GM19463 (cell line): ENCODE results near the gene SLC41A2.

Source experiments
- ATAC-seq: cut with Tn5 transposase; IDR thresholded peaks from one replicate; pipeline ENCODE4 v1.9.1; 2021; ENCODE audit warnings: mild to moderate bottlenecking, moderate library complexity; ENCODE audit not compliant: unreplicated experiment

SLC41A2 gene

DNA sequence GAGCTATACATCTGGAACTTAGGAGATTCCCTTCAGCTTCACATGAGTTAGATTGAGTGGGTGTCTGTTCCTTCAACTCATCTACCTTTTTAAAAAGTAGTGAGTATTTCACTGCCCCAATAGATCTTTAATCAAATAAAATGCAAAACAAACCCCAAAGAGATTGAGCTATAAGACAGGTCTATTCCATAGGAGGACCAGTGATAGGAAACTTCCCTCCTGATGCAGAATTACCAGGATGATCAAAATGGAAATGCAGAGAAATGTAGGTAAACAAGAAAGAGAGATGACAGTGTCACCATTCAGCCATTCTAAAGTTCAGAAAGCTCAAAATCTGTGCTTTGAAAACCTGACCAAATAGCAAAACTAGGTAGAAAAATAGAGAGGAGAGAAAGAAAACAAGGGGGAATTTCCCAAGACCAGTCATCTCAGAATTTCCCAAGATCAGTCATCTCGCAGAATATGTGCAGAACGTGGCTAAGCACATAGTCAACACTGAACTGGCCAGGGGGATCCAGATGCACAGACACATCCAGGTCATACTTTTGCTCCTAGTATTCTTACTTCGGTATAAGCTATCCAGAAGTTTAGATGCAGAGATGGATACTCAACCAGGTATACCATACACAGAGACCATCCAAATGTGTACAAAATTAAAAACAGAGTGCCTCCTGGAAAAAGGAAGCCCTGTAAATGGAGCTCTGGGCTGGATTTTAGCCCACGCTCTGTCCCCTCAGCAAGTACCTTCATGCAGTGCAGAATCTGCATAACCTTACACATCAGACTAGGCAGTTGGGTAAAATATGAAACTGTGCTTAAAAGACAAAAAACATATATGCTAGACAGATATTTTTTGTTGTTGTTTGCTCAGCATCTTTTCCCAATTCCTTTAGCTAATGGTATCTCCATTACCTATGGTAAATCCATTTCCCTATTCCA, 27.4 kb downstream of the SLC41A2 start:
- ATAC-seq: peak; percentile 92

DNA sequence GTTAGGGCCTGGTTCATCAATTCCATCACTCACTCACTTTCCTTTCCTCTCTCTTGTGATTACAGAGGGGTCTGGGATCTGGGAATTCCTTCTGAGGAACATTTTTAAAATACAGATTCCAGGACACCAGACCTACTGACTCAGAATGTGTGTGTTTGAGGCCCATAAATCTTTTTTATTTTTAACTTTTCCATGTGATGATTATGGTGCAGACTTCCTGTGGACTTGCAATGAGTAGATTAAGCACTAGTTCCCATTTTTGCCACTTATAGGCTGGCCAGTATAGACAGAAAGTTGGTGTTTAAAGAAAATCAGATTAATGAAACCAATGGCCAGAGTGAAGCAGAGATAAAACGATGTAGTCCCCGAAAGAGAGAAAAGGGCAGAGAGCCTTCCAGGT, 28.1 kb downstream of the SLC41A2 start:
- ATAC-seq: peak; percentile 5

DNA sequence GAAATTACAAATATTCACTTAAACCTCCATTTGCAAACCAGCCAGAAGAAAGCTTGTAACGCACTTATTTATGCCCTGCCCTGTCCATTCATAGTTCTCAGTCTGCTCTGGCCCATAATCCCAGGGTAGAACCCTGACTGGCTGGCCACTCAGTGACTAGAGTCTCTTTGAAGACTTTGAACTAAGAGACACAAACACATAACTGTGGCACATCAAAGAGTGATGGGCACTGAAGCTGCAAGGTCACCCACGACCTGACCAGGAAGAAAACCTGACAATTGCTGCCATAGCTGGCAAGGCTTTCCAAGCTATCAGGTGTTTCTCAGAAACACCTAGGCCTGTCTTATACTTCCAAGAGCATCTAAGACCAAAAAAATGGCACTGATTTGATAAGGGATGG, 28.7 kb downstream of the SLC41A2 start:
- ATAC-seq: no peak

DNA sequence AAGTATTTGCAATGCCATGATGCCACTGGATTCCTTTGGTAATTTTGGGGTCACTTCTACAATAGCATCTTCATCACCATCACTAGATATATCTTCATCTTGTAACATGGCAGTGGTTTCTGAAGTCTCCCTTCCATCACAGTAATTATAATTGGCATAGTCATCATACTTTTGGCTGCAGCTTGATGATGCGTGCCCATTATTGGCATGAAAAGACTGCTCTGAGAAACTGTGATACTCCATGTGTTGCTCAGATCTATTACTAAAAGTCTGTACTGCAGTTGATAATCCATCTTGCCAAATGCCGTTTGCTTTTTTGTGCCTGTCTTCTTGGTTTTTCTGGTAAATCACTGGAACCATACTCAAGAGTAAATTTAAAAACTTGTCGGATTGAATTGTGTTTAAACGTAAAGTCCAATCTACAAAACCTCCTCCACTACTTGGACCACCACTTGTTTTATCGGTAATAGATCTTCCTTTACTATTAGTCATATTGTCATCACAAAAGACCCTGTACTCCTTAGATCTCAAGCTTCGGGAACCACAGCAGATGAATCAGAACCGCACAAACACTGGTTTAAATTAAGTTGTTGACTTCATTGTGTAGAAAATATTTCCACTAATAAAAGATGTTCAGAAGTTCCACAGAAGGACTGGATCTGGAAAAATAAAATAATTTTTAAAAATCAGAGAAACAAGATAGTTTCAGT, 29.9 kb downstream of the SLC41A2 start:
- ATAC-seq: no peak

DNA sequence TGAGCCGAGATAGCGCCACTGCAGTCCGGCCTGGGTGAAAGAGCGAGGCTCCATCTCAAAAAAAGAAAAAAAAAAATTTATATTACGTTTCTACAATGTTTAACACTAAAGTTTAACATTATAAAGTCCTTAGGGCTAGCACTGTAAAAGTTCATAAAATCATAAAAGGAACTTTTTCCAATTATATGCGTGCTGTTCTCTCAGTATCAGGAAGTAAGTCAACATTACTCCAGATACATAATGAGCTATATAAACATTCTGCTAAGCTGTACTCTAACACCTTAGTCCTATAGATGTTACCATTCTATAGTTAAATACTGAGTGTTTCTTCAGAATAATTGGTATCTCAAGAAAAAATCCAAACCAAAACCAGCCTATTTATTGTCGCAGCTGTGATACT, 32.6 kb downstream of the SLC41A2 start:
- ATAC-seq: no peak

DNA sequence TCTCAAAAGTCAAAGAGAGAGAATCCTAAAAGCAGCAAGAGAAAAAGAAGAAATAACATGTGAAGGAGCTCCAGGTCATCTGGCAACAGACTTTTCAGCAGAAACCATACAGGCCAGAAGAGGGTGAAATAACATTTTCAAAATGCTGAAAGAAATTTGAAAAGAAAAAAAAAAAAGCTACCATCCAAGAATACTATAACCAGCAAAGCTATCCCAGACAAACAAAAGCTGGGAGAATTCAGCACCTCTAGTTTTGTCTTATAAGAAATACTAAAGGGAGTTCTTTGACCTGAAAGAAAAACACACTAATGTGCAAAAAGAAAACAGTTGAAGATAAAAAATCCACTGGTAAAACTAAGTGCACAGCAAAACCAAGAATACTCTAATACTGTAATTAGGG, 36.8 kb downstream of the SLC41A2 start:
- no peak for ATAC-seq

DNA sequence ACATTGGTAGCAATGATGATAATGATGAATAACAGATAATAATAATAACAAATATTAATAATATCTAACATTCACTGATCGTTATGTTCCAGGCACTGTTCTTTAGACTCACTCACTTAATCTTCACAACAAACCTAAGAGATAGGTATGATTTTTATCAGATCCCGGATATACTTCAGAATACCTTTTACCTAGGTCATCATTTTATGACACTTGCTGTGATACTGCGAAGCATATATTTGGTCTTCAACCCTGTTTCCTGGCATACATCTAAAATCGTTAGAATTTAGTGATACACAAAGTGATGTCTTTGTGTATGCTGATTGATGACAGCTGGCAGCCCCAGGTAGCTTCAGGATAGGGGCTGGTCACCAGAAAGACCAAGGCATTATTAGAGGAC, 46.1 kb downstream of the SLC41A2 start:
- no peak for ATAC-seq

DNA sequence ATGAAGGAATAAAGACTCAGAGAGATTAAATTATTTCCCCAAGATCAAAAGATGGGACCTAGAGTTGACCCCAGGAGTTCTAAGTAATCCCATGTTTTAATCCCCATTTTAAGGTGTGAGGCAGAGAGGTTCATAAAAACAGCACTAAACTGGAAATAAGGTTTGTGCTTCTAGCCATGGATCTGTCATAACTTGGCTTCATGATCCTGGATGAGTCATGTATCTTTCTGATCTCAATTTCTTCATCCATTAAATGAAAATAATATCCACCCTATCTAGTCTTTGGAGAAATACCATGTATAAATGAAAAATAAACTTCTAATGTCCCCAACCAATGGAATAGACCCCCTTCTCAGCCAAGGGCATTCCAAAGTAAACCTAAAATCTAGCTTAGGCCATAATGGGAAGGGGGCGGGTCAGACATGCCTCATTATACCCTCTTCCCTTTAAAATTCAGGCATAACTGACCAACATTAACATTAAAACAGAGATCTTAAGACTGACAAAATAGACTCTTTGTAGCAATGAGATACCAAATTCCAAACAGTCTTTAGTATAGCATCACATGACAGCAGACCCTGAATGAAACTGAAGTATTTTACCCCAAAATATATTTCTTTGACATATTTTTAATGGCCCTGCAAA, 47.8 kb downstream of the SLC41A2 start:
- ATAC-seq: no peak

DNA sequence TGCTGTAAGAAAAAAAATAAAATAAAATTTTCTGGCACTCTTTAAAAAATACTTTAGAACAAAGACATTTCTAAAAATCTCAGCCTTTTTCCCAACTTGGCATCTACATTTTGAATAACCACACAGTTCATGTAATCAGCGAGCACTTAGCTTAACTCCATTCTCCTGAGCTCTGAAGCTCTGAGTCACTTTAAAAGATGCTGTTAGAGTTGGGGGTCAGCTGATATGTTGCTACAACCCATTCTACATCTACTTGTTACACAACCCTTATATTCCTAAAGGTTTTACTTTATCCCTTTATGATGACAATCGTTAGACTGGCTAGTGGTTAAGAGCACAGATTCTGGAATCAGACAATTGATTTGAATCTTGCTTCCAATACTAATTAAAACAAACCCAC, 48.3 kb downstream of the SLC41A2 start:
- ATAC-seq: no peak
